ENCODE results near the gene CIDEB. TPM values are rescaled to one million over a fixed set of nuclear protein-coding genes. Genes with fewer than 3 reads are reported as not detected.

CIDEB gene
- polyA plus RNA-seq, 3 donors = 36.4 to 126 (median 63.8) TPM

- H3K27me3 Mint-ChIP-seq (ENCODE audit: low read depth in 3 of 3) = peaks cover 1 to 4% (median 3%) of the 10 kb centered on the region in 3 donors
- Histone ChIP-seq H3K27me3 (ENCODE audit: control insufficient read depth in 2 of 2, insufficient read depth in 2 of 2, low read length in 2 of 2) (no peaks in the 10 kb centered on the region), H2AFZ (ENCODE audit: insufficient read depth, low read depth, low read length, poor library complexity, severe bottlenecking) (no peak overlapping the region), H3K9me3 (replicated peaks in 1 of 2; ENCODE audit: control insufficient read depth in 1 of 2, insufficient read depth in 1 of 2, low read length in 2 of 2) (no peaks in the 10 kb centered on the region), H3K36me3 (replicated peaks in 1 of 2; ENCODE audit: control insufficient read depth in 1 of 2, insufficient read depth in 2 of 2, low read length in 2 of 2) (no peaks in the 10 kb centered on the region), H3K9ac (ENCODE audit: insufficient read depth, low read length, poor library complexity, severe bottlenecking) (peak overlapping the region; percentile 39), H3K4me1 (ENCODE audit: control insufficient read depth in 1 of 2, insufficient read depth in 2 of 2, low read length in 2 of 2) (peaks cover 81 to 92% of the 10 kb centered on the region in 2 donors), H3K79me2 (ENCODE audit: insufficient read depth, low read length) (peaks cover 48% of the 10 kb centered on the region), H3K4me3 (replicated peaks in 1 of 3; ENCODE audit: low read depth in 2 of 3, low read length in 3 of 3) (peak overlapping the region; percentile 24 to 84 (median 30)), H3K4me2 (replicated peaks; ENCODE audit: extremely low read depth, low read length, poor library complexity, severe bottlenecking) (peak overlapping the region; percentile 93), H3K27ac (ENCODE audit: low read depth in 1 of 2, low read length in 2 of 2) (peak overlapping the region; percentile 85 to 89), H4K20me1 (ENCODE audit: insufficient read depth, low read length) (peaks cover 21% of the 10 kb centered on the region)
- H3K9me3 Mint-ChIP-seq = peaks cover 0 to 2% (median 0%) of the 10 kb centered on the region in 7 donors
- peaks cover 84% of the 10 kb centered on the region for H3K4me1 Mint-ChIP-seq
- H3K36me3 Mint-ChIP-seq = peaks cover 26 to 30% of the 10 kb centered on the region in 2 donors
- H3K27ac Mint-ChIP-seq = peak overlapping the region; percentile 95 to 99 (median 98)
- TF ChIP-seq CTCF (IDR thresholded peaks at IDR 0.05) = no peak
- peak in 1 of 3 donors; percentile 35 for DNase-seq
- intact Hi-C loops (cut with micrococcal nuclease) = no loop called here
- H3K4me3 Mint-ChIP-seq = peak overlapping the region; percentile 81 to 95
- 87% methylated on average over 4 of the region's 10 CpGs for WGBS (ENCODE audit: insufficient coverage)
Measured at GRCh38 chr14:24315243-24315806, 7.5 kb upstream of the CIDEB start.

GRCh38 chr14:24314377-24315193, 6.8 kb upstream of the CIDEB start:
- peaks cover 88 to 99% of the 10 kb centered on the region in 2 donors for H3K4me1 ChIP-seq (ENCODE audit: control insufficient read depth in 1 of 2, insufficient read depth in 2 of 2, low read length in 2 of 2)
- H3K9ac ChIP-seq (ENCODE audit: insufficient read depth, low read length, poor library complexity, severe bottlenecking) = peak overlapping the region; percentile 39
- peak overlapping the region; percentile 24 to 84 (median 30) for H3K4me3 ChIP-seq (replicated peaks in 1 of 3; ENCODE audit: low read depth in 2 of 3, low read length in 3 of 3)
- Mint-ChIP-seq H3K27ac (peak overlapping the region; percentile 95 to 99 (median 98)), H3K4me1 (peaks cover 86% of the 10 kb centered on the region), H3K36me3 (peaks cover 26 to 33% of the 10 kb centered on the region in 2 donors), H3K27me3 (ENCODE audit: low read depth in 3 of 3) (peaks cover 0 to 3% (median 1%) of the 10 kb centered on the region in 3 donors), H3K4me3 (peak overlapping the region; percentile 81 to 95), H3K9me3 (peaks cover 0 to 2% (median 0%) of the 10 kb centered on the region in 7 donors)
- H3K9me3 ChIP-seq (replicated peaks in 1 of 2; ENCODE audit: control insufficient read depth in 1 of 2, insufficient read depth in 1 of 2, low read length in 2 of 2) = no peaks in the 10 kb centered on the region
- peak overlapping the region; percentile 85 to 89 for H3K27ac ChIP-seq (ENCODE audit: low read depth in 1 of 2, low read length in 2 of 2)
- TF ChIP-seq CTCF (IDR thresholded peaks at IDR 0.05) = no peak
- peaks cover 56% of the 10 kb centered on the region for H3K79me2 ChIP-seq (ENCODE audit: insufficient read depth, low read length)
- intact Hi-C loops (cut with micrococcal nuclease) = loop anchor here in 1 of 2 donors (5.0 kb wide), 2 partner anchors 37 to 82 kb away; partner anchors contain the start of genes GMPR2 and NEDD8
- peak overlapping the region; percentile 93 for H3K4me2 ChIP-seq (replicated peaks; ENCODE audit: extremely low read depth, low read length, poor library complexity, severe bottlenecking)
- H4K20me1 ChIP-seq (ENCODE audit: insufficient read depth, low read length) = peaks cover 28% of the 10 kb centered on the region
- H2AFZ ChIP-seq (ENCODE audit: insufficient read depth, low read depth, low read length, poor library complexity, severe bottlenecking) = peak overlapping the region; percentile 13
- H3K36me3 ChIP-seq (replicated peaks in 1 of 2; ENCODE audit: control insufficient read depth in 1 of 2, insufficient read depth in 2 of 2, low read length in 2 of 2) = peaks cover 0 to 4% of the 10 kb centered on the region in 2 donors
- 0% methylated on average over 1 of the region's 5 CpGs for WGBS (ENCODE audit: insufficient coverage)
- DNase-seq = peak in 1 of 3 donors; percentile 37
- no peaks in the 10 kb centered on the region for H3K27me3 ChIP-seq (ENCODE audit: control insufficient read depth in 2 of 2, insufficient read depth in 2 of 2, low read length in 2 of 2)
